ENCODE data around the gene CKB.
A peak's percentile ranks its signal among the peaks of the same experiment; 100 is the strongest.

The CKB gene

DNA sequence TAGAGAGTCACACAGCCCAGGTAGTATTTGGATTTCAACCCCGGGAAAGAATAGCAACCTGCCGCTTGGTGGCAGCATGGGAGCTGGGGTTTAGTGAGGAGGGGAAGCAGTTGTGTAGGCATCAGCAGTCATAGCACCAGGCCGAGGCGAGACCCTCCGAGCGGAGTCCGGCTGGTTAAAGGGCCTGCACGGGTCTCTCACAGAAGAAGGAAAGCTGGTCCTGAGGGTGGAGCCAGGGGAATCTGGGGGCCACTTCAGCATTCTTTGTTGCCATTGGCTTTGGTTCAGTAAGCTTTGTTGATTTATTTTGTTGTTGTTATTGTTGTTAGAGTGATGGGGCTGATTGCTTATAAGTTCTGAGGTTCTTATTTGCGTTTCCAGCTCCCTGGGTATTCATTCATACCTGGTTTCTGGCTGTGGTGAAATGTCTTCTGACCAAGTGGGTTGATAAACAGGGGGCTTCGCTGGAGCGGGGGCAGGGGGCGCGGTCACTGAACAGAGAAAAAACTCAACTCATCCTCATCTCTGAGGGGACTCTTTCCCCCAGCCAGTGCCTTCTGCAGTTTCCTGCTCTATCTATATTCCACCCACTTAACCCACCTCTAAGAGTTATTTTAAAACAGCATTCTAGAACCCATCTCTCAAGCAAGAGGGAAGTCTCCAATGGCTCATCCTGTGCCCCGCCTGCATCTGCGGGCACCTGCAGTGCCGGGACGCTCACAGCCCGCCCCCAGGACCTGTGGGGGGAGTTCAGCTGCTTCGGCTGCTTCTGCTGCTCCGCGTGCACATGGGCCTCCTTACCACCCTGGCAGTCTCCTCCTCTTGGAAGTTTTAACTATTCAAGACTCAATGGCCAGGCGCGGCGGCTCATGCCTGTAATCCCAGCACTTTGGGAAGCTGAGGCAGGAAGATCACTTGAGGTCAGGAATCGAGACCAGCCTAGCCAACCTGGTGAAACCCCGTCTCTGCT is 11.6 kb downstream of the CKB start:
- no peak for DNase-seq (ENCODE audit: low spot score)

DNA sequence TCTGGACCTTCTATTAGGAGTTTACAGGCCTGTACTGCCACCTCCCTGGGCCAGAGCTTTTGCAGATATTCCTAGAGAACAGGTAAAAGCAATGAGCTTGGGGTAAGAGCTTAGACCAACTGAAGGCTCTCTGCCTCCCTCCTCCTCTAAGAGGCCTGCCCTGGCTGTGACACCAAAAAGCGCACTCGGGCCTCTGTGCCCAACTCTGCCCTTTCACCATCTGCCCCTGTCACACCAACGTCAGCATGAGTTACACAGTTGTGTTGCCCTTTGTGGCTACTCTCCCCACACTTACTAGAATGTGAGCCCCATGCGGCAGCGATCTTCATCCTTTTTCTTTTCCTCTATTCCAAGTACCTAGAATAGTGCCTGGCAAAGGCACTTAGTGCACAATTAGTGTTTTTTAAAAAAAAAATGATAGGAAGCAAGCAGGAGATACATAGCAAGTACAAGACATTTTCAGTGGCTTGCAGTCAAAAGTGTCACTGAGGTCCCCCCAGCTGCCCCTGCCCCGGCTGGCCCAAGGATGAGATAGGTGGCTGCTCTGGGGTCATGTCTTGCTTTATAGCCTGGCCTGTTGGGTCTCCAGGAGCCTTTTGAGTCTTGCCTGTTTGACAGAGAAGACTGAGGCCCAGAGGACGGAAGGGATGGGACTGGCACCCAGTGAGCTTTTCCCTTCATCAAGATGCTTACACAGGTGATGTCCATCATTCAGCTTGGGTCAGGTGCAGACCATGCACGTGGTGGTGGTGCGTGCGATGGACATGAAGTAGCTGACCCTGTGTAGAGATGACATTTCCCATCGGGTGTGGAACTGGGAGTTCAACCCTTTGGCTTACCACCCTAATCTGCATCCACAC is 12.5 kb downstream of the CKB start:
- no peak for DNase-seq (ENCODE audit: low spot score)

DNA sequence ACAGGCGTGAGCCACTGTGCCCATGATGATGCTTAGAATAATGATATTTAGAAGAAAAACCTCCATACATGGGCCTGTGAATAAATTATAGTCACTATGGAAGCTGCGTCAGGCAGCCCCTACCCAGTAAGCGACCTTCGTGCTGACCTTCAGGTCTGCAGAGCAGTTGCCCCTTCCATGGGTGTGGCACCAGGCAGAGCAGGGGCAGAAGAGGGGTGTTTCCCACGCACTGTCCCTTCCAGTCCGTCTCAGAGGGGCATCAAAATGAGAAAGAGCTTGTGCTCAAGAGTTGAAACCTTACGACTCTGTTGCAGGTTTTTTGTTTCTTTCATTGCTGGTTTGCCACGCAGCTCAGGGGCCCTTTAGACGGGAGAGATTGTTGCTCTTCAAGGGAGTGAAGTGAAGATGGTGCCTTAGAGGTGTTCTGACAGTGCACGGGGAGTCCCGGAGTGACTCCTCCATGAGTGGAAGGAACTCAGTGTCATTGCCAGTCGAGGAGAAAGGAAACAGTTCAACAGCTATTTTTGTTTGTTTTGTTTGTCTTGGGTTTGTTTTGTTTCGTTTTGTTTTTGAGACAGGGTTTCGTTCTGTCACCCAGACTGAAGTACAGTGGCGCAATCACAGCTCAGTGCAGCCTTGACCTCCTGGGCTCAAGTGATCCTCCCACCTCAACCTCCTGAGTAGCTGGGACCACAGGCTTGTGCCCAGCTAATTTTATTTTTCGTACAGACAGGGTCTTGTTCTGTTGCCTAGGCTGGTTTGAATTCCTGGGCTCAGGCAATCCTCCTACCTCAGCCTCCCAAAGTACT is 13.9 kb downstream of the CKB start:
- DNase-seq (ENCODE audit: low spot score) = no peak

DNA sequence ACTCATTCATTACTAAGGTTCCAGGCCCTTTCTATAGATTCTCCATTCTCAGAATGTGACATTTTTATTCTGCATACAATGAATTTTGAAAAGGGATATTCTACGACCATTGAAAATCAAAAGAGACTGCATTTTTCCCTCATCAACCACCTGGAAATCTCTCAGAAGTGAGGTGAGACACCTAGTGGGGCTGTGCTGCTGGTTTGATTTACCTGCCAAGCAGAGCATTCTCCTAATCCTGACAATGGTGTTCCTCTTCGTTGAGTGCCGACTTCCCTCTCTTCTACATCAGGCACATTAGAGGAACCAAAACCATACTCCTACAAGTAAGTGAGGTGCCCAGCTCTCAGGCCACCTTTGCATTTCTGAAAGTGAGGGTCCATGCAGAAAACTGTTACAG is 14.9 kb downstream of the CKB start:
- no peak for DNase-seq (ENCODE audit: low spot score)

DNA sequence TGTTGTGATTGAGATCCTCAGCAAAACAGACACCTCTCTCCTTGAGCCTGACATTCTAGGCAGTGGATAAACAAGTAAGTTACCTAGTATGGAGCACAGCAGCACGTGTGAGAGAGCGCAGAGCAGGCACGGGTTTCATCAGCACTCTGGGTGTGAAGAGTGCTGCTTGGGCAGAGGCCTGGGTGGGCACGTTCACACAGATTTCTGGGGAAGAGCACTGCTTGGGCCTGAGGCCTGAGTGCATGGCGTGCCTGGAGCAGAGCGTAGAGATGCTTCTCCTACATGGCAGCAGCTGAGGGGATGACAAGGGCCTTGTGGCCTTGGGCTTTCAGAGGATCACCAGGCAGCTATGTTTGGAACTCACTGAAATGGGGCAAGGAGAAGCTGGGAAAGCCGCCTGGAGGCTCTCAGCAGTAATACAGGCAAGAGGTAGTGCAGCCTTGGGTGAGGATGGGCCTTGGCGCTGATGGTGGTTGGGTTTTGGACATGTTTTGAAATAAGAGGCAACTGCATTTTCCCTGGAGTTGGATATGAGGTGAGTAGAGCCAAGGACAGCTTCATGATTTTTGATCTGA is 17.6 kb downstream of the CKB start:
- DNase-seq (ENCODE audit: low spot score) = no peak

DNA sequence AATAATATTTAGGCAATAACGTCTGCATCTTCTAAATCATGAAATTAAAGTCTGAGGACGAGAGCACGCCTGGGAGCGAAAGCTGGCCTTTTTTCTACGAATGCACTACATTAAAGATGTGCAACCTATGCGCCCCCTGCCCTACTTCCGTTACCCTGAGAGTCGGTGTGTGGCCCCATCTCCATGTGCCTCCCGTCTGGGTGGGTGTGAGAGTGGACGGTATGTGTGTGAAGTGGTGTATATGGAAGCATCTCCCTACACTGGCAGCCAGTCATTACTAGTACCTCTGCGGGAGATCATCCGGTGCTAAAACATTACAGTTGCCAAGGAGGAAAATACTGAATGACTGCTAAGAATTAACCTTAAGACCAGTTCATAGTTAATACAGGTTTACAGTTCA is 19.3 kb downstream of the CKB start:
- no peak for DNase-seq (ENCODE audit: low spot score)

DNA sequence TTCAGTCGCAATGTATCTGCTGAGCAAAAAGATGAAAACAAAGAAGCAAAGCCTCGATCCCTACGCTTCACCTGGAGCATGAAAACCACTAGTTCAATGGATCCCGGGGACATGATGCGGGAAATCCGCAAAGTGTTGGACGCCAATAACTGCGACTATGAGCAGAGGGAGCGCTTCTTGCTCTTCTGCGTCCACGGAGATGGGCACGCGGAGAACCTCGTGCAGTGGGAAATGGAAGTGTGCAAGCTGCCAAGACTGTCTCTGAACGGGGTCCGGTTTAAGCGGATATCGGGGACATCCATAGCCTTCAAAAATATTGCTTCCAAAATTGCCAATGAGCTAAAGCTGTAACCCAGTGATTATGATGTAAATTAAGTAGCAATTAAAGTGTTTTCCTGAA is 19.8 kb downstream of the CKB start:
- no peak for DNase-seq (ENCODE audit: low spot score)

DNA sequence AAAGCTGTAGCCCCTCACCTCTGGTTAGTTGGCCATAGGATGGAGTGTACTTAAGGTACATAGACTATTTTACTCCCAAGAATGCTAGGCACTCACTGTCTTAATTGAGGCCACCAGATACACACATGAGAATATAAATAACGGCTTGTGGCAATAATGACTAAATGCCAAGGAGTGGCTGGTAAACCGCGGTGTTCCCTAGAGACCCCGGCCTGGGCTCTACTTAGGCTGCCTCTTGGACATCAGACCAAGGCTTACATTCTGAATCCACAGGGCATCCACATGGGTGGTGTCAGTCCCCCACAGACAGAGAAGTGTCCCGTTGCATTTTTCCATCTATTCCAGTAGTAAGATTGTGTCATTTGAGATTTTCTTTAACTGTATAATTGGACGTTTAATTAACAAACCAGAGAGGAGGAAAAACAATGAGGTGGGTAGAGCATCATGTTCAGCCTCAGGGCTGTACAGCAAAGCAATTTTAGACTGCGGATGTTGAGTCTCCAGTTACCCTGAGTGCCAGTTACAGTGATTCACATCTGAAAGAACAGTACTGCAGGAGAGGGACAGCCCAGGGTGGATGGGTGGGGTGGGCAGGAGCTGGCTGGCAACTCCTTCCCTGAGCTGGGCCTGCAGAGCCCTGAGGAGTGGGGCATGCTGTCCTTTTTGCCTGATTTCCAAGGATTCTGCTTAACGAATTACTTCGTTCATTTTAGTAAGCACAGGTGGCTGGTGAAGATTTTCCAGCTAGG is 20.5 kb downstream of the CKB start:
- no peak for DNase-seq (ENCODE audit: low spot score)

DNA sequence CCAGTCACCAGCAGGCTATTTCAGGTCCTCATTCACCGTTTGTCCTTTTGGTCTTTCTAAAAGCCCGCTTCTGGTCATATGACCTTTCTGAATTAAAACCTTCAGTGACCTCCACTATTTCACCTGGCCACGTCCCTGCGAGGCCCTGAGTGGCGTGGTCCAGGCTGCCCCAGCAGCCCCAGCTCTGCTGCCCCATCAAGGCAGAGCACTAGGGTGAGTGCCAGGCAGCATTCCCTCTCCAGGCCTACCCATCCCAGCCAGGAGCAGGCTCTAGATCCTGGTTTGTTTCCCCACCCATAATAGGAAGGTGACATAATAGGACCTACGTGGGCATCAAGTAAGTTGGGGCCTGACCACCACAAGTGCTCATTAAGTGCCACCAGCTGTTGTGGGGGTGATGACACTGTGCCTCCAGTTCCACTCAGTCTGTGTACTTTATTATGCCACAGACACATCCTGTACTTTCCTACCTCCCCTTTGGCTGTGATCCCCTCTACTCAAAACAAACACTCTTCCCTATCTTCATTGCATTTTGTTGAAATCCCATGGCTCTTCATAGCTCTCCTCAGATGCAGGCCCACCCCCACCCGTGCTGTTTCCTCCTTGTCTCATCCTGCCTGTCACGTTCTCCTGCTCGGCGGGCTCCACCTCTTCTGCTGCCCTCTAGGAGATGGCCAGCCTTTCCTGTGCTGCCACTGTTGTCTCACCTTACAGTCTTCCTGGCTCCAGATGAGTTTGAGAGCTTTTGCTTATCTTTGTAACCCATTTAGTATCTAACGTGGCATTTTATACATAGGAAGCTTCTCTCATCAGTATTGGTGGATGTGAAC is 21.4 kb downstream of the CKB start:
- no peak for DNase-seq (ENCODE audit: low spot score)

DNA sequence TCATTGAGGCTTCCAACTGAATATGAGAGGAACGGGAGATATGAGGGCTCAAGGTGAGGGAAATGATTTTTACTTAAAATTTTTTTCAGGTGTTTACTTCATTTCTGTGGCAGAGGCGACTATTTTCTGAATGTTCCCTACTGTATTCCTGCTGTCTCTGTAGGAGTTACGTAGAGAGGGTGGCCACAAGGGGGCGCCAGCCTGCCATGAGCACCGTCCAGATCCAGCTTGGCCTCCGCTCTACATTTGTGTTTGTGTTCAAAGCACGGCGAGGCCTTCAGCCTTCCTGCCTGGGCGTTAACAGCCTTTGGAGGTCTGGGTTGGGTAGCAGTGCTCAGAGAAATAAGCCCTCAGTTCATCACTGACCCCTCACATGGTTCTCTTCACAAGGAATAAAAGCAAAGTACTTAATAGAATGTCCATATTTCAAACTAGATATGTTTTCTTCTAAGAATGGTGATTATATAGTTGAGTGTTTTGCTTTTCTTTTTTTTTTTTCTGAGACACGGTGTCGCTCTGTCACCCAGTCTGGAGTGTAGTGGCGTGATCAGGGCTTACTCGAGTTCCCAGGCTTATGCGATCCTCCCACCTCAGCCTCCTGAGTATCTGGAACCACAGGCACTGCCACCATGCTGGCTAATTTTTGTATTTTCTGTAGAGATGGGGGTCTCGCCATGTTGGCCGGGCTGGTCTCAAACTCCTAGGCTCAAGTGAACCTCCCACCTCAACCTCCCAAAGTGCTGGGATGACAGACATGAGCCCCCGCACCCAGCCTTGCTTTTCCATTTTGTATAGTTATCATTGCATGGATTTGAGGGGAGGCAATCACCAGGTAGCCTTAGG is 22.3 kb downstream of the CKB start:
- DNase-seq (ENCODE audit: low spot score) = peak; percentile 58

DNA sequence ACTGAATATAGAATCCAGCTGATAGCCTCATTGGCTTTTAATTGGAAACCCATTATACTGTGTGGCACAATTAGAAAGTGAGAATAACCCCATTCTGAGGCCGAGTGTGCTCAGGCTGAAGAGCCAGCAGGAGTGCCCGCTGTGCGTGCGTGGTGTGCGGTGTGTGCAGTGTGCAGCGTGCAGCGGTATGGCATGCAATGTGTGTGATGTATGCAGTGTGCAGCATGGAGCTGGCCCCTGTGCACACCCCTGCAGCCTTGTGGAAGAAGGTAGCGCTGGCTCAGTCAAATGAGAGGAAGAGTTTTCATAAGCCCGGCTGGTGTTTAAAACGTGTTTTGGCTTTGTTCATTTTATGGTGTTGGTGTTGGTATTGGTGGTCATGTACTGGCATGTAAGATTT is 22.9 kb downstream of the CKB start:
- DNase-seq (ENCODE audit: low spot score) = no peak

DNA sequence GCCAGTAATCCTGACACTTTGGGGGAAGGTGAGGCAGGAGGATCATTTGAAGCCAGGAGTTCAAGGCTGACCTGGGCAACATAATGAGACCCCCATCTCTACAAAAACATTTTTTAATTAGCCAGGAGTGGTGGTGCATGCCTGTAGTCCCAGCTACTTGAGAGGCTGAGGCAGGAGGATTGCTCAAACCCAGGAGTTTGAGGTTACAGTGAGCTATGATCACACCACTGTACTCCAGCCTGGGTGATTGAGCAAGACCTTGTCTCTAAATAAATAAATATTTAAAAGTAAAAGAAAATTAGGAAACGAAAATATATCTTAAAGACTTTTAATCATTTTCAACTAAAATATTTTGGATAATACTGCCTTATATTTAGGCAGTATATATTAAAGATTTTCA is 25.9 kb downstream of the CKB start:
- DNase-seq (ENCODE audit: low spot score) = no peak

DNA sequence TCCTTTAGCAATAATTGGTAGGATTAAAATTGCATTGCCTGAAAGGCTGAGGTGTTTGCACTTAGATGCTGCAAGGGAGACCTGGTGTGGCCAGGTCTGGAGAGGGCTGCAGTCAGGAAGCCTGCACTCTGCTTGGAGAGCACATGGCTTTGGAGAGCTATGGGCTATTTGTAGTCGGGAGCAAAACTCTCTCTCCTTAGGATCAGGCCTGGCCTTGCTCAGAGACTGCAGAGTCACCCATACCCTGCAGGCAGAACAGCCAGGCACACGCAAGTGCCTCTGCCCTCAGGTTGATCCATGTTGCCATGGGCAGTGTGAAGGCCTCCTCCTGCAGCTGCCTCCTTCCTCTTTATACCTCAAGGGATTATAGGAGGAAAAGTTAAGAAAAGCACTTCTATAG is 26.8 kb downstream of the CKB start:
- no peak for DNase-seq (ENCODE audit: low spot score)

DNA sequence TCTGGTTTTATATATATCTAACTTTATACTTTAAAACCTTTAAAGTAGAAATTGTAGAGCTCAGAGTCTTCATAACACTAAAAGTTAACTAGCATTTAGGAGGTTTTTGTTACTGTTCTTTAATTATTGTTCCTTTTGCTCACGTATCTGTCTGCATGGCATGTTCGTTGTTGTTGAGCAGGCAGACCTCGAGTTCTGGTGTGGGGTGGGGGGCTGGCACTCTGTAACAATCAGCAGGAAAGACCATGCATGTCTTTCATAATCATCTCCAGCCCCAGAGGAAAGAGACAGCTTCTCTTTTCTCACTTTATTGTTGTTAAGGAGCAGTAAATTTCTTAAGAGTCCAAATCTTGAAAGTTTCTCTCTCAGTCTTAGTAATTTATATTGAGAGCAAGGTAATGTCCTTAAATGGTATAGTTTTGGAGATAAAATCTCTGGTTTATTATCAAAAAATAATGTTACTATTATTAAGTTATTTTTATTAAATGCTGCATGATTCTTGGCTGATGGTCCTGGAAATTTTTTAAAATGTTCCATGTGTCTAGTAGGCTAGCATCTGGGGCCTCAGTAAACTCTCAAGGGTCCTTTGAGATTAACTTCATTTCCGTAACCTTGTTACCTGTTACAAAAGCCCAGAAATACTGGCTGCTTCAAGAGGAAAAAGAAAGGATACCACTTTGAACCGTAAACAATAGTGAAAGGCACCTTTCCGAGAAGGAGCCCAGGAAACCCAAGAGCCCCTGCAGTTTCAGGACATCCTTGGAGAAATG is 30.3 kb downstream of the CKB start:
- no peak for DNase-seq (ENCODE audit: low spot score)

DNA sequence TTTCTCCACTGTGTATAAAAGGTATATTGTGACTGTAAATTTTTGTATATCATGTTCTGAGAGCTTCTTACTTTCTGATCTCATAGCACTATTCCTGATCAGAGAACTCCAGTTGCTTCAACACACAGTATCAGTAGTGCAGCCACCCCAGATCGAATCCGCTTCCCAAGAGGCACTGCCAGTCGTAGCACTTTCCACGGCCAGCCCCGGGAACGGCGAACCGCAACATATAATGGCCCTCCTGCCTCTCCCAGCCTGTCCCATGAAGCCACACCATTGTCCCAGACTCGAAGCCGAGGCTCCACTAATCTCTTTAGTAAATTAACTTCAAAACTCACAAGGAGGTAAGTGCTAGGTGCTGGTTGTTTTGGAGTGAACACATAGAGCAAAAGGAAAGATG is 30.9 kb downstream of the CKB start:
- DNase-seq (ENCODE audit: low spot score) = no peak

DNA sequence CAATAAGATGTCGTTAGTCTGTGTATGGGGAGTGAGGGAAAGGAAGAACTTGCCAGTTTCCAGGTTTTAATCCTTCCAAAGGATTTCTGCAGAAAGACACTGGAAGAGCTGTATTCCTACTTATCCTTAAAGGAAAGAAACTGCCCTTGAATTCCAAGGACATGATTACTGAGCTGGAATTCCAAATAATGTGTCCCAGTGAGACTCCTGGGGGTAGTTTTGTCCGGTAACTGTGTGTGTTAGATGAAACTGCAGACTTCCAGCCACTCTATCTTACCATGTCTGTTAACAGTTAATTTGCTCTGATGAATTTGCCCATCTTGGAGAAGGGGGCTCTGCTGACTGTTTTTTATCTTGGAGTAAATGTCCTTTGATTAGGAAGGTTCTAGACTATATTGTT is 33.0 kb downstream of the CKB start:
- no peak for DNase-seq (ENCODE audit: low spot score)

DNA sequence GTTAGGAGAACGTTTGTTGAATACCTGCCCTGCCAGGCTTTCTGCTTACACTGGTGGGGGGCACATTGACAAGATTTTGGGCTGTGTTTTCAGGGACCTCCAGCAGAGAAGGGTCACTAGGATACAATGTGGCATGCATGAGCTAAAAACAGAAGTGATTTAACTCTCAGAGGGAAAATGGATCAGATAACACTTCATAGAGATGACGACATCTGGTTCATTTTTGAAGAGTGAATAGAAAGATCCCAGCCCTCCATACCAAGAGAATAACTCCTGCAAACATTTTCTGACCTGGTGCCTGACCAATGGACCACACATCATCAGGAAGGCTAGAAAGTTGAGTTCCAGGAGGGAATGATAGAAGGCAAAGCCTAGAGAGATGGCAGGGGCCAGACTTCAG is 33.7 kb downstream of the CKB start:
- DNase-seq (ENCODE audit: low spot score) = no peak

DNA sequence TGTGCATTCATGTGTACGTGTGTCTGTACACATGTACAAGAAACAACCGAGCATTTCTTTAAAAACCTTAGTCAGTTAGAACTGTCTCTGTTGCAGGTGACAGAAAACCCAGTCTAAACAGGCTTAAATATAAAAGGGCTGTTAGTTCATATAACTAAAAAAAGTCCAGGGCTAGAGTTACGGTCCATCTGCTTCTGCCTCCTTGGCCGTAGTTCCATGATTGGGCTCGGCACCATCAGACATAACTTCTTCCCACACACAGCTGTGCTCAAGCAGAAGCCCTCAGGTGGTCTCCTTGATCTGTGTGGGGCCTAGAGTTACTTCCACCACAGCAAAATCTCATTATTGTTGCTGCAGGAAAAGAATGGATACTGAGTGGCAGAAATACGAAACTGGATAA is 34.6 kb downstream of the CKB start:
- DNase-seq (ENCODE audit: low spot score) = no peak

DNA sequence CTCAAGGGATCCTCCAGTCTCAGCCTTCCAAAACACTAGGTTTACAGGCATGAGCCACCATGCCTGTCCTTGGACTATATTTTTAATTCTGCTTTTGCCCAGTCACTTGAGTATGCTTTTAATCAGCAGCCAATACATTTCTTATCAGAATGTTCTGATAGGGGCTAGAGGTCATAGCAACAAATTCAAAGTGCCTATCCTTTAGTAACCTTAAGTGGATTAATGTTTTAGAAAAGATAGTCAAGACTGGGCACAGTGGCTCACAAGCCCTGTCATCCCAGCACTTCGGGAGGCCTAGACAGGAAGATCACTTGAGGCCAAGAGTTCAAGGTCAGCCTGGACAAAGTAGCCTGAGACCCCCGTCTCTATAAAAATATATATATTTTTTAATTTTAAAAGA is 37.1 kb downstream of the CKB start:
- DNase-seq (ENCODE audit: low spot score) = no peak

All from COLO829 (cell line).